HG02571 (cell line): Measurements from ENCODE around the gene NPAS3.

Source experiments
- ATAC-seq: cut with Tn5 transposase; IDR thresholded peaks from one replicate; pipeline ENCODE4 v1.9.1; 2021; ENCODE audit warnings: mild to moderate bottlenecking, moderate library complexity; ENCODE audit not compliant: unreplicated experiment

NPAS3 gene

DNA sequence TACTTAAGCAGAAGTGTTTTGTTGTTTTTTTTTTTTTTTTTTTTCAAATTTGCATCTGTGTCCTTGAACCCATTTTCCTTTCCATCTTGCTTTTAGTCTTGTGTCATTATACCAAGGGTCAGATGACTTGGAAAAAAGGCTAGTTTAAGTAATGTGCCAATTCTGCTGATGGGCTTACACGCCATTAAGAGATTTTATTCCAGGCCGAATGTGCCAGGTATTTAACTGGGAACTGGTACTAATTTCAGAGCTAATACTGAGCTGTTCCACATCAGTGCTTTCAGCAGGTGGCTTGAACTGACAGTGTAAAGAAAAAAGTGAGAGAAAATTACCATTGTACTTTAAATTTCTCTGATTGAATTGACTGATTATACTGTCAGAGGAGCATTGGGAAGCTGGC lies 224.9 kb downstream of the NPAS3 start:
- ATAC-seq = no peak

GRCh38 chr14:33165144-33165925 lies 226.7 kb downstream of the NPAS3 start:
- ATAC-seq = no peak

DNA sequence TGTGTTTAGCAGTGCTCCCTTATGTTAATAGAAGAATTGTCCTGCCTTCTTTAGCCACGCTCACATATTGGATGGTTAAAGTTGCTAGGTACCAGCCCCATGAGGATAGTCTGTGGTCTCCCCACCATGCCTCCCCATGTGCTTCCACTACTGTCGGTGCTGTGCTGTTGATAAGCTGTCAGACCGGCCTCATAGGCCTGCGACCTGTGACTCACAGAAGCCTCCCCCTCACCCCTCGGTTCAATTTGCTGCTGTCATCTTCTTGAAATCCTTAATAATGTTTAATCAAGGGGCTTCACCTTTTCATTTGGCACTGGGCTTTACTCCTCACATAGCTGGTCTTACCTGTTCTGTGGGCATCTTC lies 227.2 kb downstream of the NPAS3 start:
- no peak for ATAC-seq

DNA sequence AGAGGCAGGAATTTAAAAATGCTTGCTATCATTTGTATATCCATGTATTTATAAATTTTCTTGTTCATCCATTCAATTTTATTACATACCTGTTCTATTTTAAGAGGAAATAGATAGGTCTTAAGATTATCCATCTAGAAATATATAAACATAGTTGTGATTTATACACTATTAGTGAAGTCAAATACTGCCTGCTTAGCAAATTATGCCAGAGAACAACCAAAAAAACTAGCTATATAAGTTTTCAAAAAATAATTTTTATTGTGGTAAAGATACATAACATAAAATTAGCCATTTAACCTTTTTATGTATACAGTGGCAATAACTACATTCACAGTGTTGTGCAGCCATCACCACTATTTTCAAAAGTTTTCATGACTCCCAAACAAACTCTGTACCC lies 237.3 kb downstream of the NPAS3 start:
- no peak for ATAC-seq

GRCh38 chr14:33184587-33184986 lies 245.9 kb downstream of the NPAS3 start:
- ATAC-seq = no peak

DNA sequence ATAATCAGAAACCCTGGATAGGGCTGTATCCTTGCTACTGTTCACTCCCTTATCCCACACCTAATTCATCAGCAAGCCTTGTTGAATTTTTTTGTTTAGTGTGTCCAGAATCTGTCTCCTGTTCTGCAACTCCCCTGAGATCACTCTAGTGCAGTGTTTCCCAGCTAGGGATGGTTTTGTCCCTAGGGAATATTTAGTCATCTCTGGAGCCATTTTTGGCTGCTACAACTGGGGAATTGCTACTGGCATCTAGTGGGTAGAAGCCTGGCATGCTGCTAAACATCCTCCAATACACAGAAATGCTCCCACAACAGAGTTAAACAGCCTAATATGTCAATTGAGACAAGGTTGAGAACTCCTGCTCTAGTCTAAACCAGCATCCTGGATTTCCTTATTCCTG lies 248.0 kb downstream of the NPAS3 start:
- ATAC-seq = no peak

DNA sequence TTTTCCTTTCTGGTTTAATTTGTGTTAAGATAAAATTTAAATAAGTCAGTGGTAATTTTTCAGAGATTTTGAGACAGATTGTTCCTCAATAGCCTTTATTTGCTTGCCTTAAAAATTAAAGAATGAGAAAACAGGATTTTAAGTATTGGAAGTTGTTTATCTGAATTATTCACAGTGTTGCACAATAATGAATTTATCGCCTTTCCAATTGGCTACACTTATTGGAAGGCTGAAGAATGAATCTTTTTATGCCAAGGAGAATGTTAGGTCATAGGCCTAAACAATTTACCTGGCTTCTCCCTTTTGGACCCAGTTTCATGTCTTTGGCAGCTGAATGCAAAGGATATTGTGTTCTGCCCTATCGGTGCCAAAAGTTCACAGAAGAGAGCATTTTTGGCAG lies 250.2 kb downstream of the NPAS3 start:
- no peak for ATAC-seq

DNA sequence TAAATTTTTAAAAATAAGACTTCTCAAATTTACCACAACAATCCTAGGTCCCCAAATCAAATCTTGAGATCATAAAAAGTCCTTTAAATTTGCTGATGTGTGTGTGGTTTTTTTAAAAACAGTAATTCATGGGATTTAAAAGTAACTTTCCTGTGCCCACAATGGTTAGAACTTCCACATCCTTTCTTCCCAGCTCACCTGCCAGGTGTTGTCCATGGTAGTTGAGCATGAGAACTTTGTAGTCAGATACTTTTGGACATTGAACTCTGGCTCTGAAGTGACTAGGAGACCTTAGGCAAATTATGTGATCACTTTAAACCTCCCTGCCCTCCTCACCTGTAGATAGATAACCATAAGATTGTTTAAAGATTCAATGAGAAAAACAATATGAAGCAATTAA lies 253.2 kb downstream of the NPAS3 start:
- no peak for ATAC-seq

- no peak for ATAC-seq
These were observed 255.9 kb downstream of the NPAS3 start for GRCh38 chr14:33194551-33194950.

DNA sequence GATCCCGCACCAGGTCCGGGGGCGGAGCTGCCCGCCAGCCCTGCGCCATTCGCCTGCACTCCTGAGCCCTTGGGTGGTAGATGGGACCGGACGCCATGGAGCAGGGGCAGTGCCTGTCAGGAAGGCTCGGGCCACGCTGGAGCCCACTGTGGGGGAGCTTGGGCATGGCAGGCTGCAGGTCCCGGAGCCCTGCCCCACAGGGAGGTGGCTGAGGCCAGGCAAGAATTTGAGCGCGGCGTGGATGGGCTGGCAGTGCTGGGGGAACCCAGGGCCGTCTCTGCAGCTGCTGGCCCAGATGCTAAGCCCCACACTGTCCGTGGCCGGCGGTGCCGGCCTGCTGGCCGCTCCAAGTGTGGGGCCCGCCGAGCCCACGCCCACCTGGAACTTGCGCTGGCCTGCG lies 260.0 kb downstream of the NPAS3 start:
- no peak for ATAC-seq

GRCh38 chr14:33201116-33201515 lies 262.4 kb downstream of the NPAS3 start:
- ATAC-seq = no peak

DNA sequence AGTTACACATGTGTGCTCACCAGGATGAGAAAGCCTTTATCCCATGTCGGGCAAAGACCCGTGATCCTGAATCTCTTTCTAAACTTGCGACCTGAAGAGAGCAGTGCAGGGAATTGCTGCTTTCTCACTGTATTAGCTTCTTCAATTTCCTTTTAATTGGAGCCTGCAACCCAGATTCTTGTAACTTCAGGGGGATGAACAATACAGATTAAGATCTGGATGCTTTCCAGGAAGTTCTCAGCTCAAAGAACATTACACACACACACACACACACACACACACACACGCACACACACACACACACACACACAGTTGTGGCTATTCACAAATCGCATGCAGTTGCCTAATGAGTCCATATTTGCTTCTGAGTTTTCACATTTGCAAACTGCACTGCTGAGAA lies 268.3 kb downstream of the NPAS3 start:
- no peak for ATAC-seq

- no peak for ATAC-seq
These were observed 268.9 kb downstream of the NPAS3 start for GRCh38 chr14:33207467-33208017.

DNA sequence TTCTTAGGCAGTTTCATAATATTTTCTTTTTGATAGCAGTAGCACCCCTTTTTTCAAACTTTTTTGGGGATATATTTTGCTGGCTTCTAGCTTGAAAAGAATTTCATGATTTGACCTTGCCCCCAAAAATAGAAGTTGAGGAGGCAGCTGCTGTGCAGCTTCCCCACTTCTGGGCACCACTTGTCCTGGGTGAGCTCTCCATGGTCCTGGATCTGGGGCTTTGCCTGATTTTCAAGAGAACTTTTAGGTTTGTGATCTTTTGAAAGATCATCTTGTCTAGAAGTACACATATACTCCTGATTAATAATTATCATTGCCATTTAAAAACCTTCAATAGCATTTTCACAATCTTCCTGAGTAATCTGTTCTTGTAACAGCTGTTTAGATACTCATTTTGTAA lies 271.6 kb downstream of the NPAS3 start:
- no peak for ATAC-seq

DNA sequence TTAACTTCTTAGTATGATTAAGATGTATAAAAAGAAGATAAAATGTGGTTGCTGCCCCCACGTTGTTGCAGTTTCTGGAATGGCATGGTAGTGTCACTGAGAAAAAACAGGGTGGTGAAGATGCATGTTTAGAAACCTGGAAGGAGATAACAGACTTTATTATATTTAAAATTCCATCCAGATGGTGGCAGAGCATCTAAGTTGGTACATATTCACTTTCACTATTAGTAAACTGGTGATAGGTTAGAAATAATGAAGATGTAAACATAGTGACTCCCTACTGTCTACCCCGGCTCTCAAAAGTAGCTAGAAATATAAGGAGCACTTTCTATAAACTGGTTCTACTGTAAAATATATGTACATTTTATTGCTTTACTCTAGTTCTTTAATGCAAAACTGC lies 279.3 kb downstream of the NPAS3 start:
- ATAC-seq = no peak

DNA sequence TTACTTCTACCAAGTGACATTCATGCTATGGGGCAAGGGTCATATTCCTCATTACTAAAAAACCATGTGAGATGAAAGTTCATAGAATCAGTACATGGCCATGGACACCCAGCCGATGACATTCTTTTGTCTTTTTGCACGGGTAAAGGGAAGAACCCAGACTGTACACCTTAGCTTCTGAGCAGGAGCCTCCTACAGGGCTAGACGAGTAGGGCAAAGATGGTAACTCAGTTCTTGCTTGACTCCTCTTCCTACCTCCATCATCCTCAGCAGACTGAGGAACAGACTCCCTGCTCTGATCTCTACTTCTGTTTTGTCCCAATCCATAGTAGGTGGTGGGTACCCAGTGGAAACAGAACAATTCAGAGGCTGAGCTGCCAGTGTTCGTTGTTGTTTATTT lies 281.3 kb downstream of the NPAS3 start:
- ATAC-seq = no peak

GRCh38 chr14:33229269-33229929 lies 290.7 kb downstream of the NPAS3 start:
- no peak for ATAC-seq

DNA sequence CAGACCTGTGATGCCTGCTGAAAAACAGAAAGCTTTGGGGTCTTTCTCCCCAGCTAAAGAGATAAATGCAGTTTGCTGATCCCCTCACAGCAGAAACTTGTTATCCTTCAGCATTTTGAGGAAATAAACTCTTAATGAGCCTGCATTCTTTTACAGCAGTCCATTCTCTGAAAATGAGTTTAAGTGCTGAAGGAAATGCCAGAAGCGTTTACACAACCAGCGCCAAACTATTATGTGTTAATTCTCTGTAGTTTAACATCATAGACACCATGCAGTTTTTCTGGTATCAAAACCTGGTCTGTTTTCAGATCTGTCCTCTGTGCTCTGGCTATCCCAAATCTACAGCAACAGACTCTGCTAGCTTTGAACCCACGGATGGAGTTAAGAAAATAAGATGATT lies 291.3 kb downstream of the NPAS3 start:
- no peak for ATAC-seq

DNA sequence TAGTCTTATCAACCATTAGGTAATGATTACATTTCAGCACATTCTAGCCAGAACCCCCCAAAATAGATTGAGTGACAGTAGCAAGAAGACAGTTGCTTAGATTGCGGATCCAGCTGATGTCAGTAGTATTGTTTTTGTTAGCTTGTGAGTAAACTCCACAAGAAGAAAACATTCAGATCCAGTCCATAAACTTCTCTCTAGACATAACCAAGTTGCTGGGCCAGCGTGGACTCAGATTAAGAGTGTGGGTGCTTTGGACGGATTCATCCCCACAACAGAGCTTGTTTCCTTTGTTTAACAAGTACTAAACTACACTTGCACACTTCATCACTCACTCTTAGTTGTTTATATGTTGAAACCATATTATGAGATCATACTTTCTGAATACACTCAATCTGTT lies 293.4 kb downstream of the NPAS3 start:
- no peak for ATAC-seq

GRCh38 chr14:33237115-33237740 lies 298.5 kb downstream of the NPAS3 start:
- ATAC-seq = no peak

DNA sequence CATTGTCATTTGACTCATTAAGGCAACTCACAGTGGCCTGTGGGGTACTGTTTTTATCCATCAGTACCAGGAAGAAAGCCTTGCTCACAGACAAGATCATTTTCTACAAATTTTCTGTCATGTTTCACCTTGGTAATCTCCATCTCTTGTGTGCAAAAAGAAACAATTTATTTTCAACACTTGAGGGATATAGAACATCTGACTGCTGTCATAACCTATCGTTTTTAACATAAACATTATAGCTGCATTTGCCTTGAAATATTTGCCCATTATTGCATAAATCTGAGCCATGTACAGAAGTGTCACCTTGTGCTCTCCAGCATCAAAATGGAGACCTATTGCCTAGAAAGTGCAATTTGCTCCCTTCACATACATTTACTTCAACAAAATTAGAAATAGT lies 300.8 kb downstream of the NPAS3 start:
- no peak for ATAC-seq

- no peak for ATAC-seq
These were observed 301.8 kb downstream of the NPAS3 start for GRCh38 chr14:33240466-33240865.
